Panc1 (cell line): ENCODE measurements around the gene HLCS. TPM values are rescaled to one million over a fixed set of nuclear protein-coding genes. Genes with fewer than 3 reads are reported as not detected.
"Not testable (repeated sequence)": the region's sequence is repeated elsewhere in the genome, so short reads cannot be mapped to it uniquely, and the experiment has no call there.

Experiments used
- ATAC-seq: fragments of 200-7000 bp; cut with Tn5 transposase; 2 replicates; pipeline ENCODE4 v1.9.1; 2020; ENCODE audit warnings: mild to moderate bottlenecking, moderate library complexity
- BruUV-seq: library from RNA; stranded (reverse); fragments of 400-500 nt; replicated peaks from 2 replicates; lab custom pipeline; 2021; lab: Mats Ljungman, UMichigan
- CTCF ChIA-PET: fragments of 300-600 bp; sonication (Branson Sonifier 250); formaldehyde crosslinking; loops from one replicate; lab custom pipeline; 2022; ENCODE audit warnings: antibody characterized with exemption; lab: Charles Lee
- POLR2A ChIA-PET: fragments of 300-600 bp; sonication (Branson Sonifier 250); formaldehyde crosslinking; loops from one replicate; lab custom pipeline; 2022; ENCODE audit warnings: antibody characterized with exemption; lab: Charles Lee
- DNase-seq: peaks from one replicate; pipeline ENCODE4 v3.0.0-alpha.2; 2010; ENCODE audit warnings: low read depth, low spot score
- H3K27ac ChIP-seq: 2 replicates; pipeline ENCODE4 v1.5.1; 2011; ENCODE audit warnings: mild to moderate bottlenecking, low read length, inconsistent platforms
- H3K27me3 ChIP-seq: fragments of 200-500 bp; sonication (Bioruptor generic); 2 replicates; pipeline ENCODE4 v1.6.0; 2014; ENCODE audit warnings: low read length, inconsistent platforms; ENCODE audit not compliant: control insufficient read depth, insufficient read depth
- H3K36me3 ChIP-seq: fragments of 200-500 bp; sonication (Bioruptor generic); 2 replicates; pipeline ENCODE4 v1.5.1; 2014; ENCODE audit warnings: inconsistent platforms, mild to moderate bottlenecking, low read length, moderate library complexity; ENCODE audit not compliant: control insufficient read depth, insufficient read depth
- H3K4me1 ChIP-seq: 2 replicates; pipeline ENCODE4 v1.5.1; 2011; ENCODE audit warnings: inconsistent platforms, mild to moderate bottlenecking, low read length, moderate library complexity; ENCODE audit not compliant: control insufficient read depth, insufficient read depth
- H3K4me3 ChIP-seq, 2 experiments: 2 replicates each; pipeline ENCODE4 v1.5.1; 2011 to 2012; ENCODE audit warnings: low read depth in 2 of 2, low read length in 2 of 2, mild to moderate bottlenecking in 2 of 2, inconsistent platforms in 1 of 2, moderate library complexity in 1 of 2
- H3K9me3 ChIP-seq: fragments of 200-500 bp; sonication (Bioruptor generic); 2 replicates; pipeline ENCODE4 v1.5.1; 2014; ENCODE audit warnings: low read depth, mild to moderate bottlenecking, inconsistent platforms, low read length, moderate library complexity; ENCODE audit not compliant: control insufficient read depth, insufficient read depth
- SIN3A ChIP-seq: IDR thresholded peaks from 2 replicates; pipeline ENCODE4 v1.6.1; 2012; ENCODE audit warnings: low read depth, mild to moderate bottlenecking, low read length, moderate library complexity, borderline replicate concordance; ENCODE audit not compliant: insufficient read depth
- TCF7L2 ChIP-seq: IDR thresholded peaks from 2 replicates; pipeline ENCODE4 v1.6.1; 2011; ENCODE audit warnings: mild to moderate bottlenecking, low read depth, low read length, inconsistent platforms
- in situ Hi-C: cut with HindIII; loops from 2 replicates; pipeline ENCODE4 v1.10.0; 2016; ENCODE audit warnings: low sequenced_read_pairs, low pct_unique_long_range_greater_than_20kb
- intact Hi-C: fragments of 100-400 bp; cut with micrococcal nuclease; formaldehyde crosslinking; loops from one replicate; pipeline ENCODE4 v1.10.0; 2022; ENCODE audit not compliant: unreplicated experiment
- total RNA-seq: library from RNA; stranded (reverse); gene quantifications from one replicate; pipeline ENCODE4 v1.2.1, GENCODE V29; 2021; ENCODE audit not compliant: unreplicated experiment
- TF ChIP-seq, protein P1 (sequence below), 2 experiments: IDR thresholded peaks; 2 replicates each; pipeline ENCODE4 v1.6.1; 2011 to 2012; ENCODE audit warnings: low read depth in 2 of 2, control low read depth in 1 of 2, low read length in 1 of 2, mild to moderate bottlenecking in 1 of 2, moderate library complexity in 1 of 2; ENCODE audit not compliant: insufficient read depth in 1 of 2

The HLCS gene
- total RNA-seq, 1 experiment from 2014 or later = 15.3 TPM

DNA sequence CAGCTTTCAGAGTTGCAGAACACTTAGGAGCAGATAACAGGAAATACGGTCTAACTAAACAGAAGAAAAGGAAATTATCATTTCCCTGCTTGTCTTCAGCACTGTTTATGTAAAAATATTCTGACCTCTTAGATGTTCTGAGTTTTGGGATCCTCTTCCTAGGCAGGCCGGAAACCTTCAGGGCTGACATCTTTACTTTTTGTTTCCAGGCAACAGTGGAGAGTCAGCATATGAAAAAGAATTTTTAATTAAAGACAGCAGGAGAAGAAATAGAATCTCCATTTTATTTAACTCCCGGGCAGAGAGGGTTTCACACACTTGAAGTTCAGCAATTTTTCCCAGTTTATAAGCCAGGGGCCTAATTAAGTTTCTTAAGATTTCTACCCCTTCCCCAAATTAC lies 35.0 kb upstream of the HLCS start:
- BruUV-seq = no TSS peak
- Histone ChIP-seq H3K36me3 (no peaks in the 10 kb centered on the region), H3K4me3 (no peak overlapping the region), H3K4me1 (no peaks in the 10 kb centered on the region), H3K27ac (no peak overlapping the region), H3K27me3 (no peaks in the 10 kb centered on the region), H3K9me3 (no peaks in the 10 kb centered on the region)
- TF ChIP-seq, protein P1, sequence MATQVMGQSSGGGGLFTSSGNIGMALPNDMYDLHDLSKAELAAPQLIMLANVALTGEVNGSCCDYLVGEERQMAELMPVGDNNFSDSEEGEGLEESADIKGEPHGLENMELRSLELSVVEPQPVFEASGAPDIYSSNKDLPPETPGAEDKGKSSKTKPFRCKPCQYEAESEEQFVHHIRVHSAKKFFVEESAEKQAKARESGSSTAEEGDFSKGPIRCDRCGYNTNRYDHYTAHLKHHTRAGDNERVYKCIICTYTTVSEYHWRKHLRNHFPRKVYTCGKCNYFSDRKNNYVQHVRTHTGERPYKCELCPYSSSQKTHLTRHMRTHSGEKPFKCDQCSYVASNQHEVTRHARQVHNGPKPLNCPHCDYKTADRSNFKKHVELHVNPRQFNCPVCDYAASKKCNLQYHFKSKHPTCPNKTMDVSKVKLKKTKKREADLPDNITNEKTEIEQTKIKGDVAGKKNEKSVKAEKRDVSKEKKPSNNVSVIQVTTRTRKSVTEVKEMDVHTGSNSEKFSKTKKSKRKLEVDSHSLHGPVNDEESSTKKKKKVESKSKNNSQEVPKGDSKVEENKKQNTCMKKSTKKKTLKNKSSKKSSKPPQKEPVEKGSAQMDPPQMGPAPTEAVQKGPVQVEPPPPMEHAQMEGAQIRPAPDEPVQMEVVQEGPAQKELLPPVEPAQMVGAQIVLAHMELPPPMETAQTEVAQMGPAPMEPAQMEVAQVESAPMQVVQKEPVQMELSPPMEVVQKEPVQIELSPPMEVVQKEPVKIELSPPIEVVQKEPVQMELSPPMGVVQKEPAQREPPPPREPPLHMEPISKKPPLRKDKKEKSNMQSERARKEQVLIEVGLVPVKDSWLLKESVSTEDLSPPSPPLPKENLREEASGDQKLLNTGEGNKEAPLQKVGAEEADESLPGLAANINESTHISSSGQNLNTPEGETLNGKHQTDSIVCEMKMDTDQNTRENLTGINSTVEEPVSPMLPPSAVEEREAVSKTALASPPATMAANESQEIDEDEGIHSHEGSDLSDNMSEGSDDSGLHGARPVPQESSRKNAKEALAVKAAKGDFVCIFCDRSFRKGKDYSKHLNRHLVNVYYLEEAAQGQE (IDR thresholded peaks at IDR 0.05; ENCODE audit: insufficient read depth in 1 of 2, low read depth in 2 of 2, low read length in 1 of 2) = no peak
- ATAC-seq (no peak), DNase-seq (no peak)
- ChIA-PET CTCF (no interaction called here), POLR2A (interaction anchor here (0.7 kb wide), 2 partner anchors 241 to 359 kb away, joined by 3 to 4 read pairs; no protein-coding TSS in a partner anchor)
- in situ Hi-C loops (no loop called here), intact Hi-C loops (no loop called here)

DNA sequence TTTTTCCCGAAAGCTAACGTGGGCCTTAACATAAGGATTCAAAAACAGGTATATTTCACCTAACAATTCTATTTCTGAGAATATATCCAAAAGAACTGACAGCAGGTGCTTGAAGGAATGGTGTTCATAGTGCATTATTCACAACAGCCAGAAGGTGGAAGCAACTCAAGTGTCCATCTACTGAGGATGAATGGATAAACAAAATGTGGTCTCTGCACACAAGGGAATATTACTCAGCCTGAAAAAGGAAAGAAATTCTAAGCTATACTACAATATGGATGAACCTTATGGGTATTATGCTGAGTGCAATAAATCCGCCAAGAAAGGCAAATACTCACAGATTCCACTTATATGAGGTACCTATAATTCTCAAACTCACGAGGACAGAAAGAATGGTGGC lies 33.9 kb upstream of the HLCS start:
- in situ Hi-C loops = no loop called here
- CTCF ChIA-PET = no interaction called here

DNA sequence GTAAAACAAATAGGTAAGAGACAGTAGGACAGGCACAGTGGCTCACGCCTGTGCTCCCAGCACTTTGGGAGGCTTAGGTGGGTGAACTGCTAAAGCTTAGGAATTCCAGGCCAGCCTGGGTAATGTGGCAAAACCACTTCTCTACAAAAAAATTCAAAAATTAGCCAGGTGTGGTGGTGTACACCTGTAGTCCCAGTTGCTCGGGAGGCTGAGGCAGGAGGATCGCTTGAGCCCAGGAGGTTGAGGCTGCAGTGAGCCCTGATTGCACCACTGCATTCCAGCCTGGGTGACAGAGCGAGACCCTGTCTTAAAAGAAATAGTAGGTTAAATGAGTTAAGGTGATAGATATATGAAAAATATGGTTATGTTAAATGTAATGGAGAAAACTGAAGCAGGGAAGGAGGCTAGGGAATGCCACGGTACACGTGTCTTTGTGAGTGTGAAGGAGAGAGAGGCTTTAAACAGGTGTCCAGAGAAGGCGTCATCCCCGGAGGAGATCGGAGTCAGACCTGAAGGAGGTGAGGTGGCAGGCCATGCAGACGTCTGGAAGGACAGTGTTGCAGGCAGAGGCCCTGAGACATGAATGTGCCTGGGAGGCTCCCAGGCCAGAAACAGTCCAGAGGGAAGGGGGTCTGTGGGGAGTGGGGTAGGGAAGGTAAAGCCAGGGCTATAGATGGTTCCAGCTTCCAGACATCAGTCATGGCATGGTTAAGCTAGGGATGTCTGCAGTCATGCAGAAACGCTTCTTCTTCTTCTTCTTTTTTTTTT lies 32.8 kb upstream of the HLCS start:
- Histone ChIP-seq H3K27ac (no peak overlapping the region), H3K27me3 (no peaks in the 10 kb centered on the region), H3K4me3 (no peak overlapping the region), H3K4me1 (no peaks in the 10 kb centered on the region), H3K9me3 (no peaks in the 10 kb centered on the region), H3K36me3 (no peaks in the 10 kb centered on the region)
- CTCF ChIA-PET = no interaction called here
- in situ Hi-C loops = no loop called here
- ATAC-seq (no peak), DNase-seq (no peak)
- POLR2A ChIA-PET = interaction anchor here (0.6 to 0.7 kb wide), 2 partner anchors 9 to 472 kb away, joined by 4 to 5 read pairs; no protein-coding TSS in a partner anchor
- intact Hi-C loops = no loop called here
- TF ChIP-seq, protein P1 (IDR thresholded peaks at IDR 0.05; ENCODE audit: insufficient read depth in 1 of 2, low read depth in 2 of 2, low read length in 1 of 2) = no peak
- TF ChIP-seq SIN3A (no peak), TCF7L2 (no peak)
- no TSS peak for BruUV-seq

More for the DNA sequence above, 33.9 kb upstream of the HLCS start:
- no peaks in the 10 kb centered on the region for H3K36me3 ChIP-seq
- no peak for DNase-seq
- H3K27me3 ChIP-seq = no peaks in the 10 kb centered on the region
- H3K4me3 ChIP-seq = no peak overlapping the region
- no peaks in the 10 kb centered on the region for H3K4me1 ChIP-seq
- TF ChIP-seq TCF7L2 (no peak), SIN3A (no peak)
- POLR2A ChIA-PET = interaction anchor here (0.7 kb wide), 1 partner anchor 8 kb away, joined by 4 read pairs; no protein-coding TSS in a partner anchor
- no peaks in the 10 kb centered on the region for H3K9me3 ChIP-seq
- H3K27ac ChIP-seq = no peak overlapping the region
- 0 out of 2 replicates have a peak, but pooled peaks have one; percentile 53 for ATAC-seq
- intact Hi-C loops = no loop called here
- no TSS peak for BruUV-seq

DNA sequence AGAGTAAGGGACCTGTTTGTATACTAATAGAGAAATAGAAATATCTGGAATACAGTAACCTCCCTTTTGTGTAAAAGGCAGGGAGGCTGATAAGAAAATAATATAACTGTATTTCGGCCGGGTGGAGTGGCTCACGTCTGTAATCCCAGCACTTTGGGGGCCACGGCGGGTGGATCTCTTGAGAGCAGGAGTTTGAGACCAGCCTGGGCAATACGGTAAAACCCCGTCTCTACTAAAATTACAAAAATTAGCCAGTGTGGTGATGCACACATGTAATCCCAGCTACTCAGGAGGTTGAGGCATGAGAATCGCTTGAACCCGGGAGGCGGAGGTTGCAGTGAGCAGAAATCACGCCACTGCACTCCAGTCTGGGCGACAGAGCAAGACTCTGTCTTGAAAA lies 28.8 kb upstream of the HLCS start:
- ATAC-seq, H3K9me3 ChIP-seq, H3K27me3 ChIP-seq, CTCF ChIA-PET, POLR2A ChIA-PET, intact Hi-C loops, H3K4me3 ChIP-seq, H3K36me3 ChIP-seq, H3K4me1 ChIP-seq, in situ Hi-C loops, DNase-seq, BruUV-seq, H3K27ac ChIP-seq: not testable (repeated sequence)
